ENCODE data around the gene RIN3. TPM values are rescaled to one million over a fixed set of nuclear protein-coding genes. Genes with fewer than 3 reads are reported as not detected.

Gene RIN3
- polyA plus RNA-seq, 3 donors from 2014 or later = 38.8 to 131 (median 60.1) TPM

- peaks cover 0 to 5% (median 3%) of the 10 kb centered on the region in 3 donors for H3K27me3 Mint-ChIP-seq (ENCODE audit: low read depth in 3 of 3)
- H3K36me3 Mint-ChIP-seq = no peaks in the 10 kb centered on the region
- DNase-seq = no peak
- no peak overlapping the region for H3K4me3 Mint-ChIP-seq
- no peak overlapping the region for H3K27ac Mint-ChIP-seq
- no peaks in the 10 kb centered on the region for H3K9me3 Mint-ChIP-seq
- no peaks in the 10 kb centered on the region for H3K4me1 Mint-ChIP-seq
These were observed 38.0 kb upstream of the RIN3 start for GRCh38 chr14:92475451-92476187.

- Mint-ChIP-seq H3K4me1 (no peaks in the 10 kb centered on the region), H3K27ac (no peak overlapping the region), H3K27me3 (ENCODE audit: low read depth in 3 of 3) (peaks cover 4 to 7% (median 5%) of the 10 kb centered on the region in 3 donors), H3K9me3 (no peaks in the 10 kb centered on the region), H3K36me3 (no peaks in the 10 kb centered on the region), H3K4me3 (no peak overlapping the region)
- DNase-seq = no peak
These were observed 32.7 kb upstream of the RIN3 start for GRCh38 chr14:92480856-92481255.

- Mint-ChIP-seq H3K27me3 (ENCODE audit: low read depth in 3 of 3) (peaks cover 4 to 7% (median 5%) of the 10 kb centered on the region in 3 donors), H3K4me1 (no peaks in the 10 kb centered on the region), H3K4me3 (no peak overlapping the region), H3K27ac (no peak overlapping the region), H3K9me3 (no peaks in the 10 kb centered on the region), H3K36me3 (no peaks in the 10 kb centered on the region)
- no peak for DNase-seq
These were observed 32.2 kb upstream of the RIN3 start for GRCh38 chr14:92481386-92481785.

GRCh38 chr14:92481811-92482555 is 31.6 kb upstream of the RIN3 start:
- no peak for DNase-seq
- Mint-ChIP-seq H3K27ac (no peak overlapping the region), H3K36me3 (no peaks in the 10 kb centered on the region), H3K4me1 (no peaks in the 10 kb centered on the region), H3K4me3 (no peak overlapping the region), H3K27me3 (ENCODE audit: low read depth in 3 of 3) (peaks cover 4 to 7% (median 5%) of the 10 kb centered on the region in 3 donors), H3K9me3 (no peaks in the 10 kb centered on the region)

- Mint-ChIP-seq H3K4me1 (no peaks in the 10 kb centered on the region), H3K27ac (no peak overlapping the region), H3K36me3 (no peaks in the 10 kb centered on the region), H3K9me3 (no peaks in the 10 kb centered on the region), H3K27me3 (ENCODE audit: low read depth in 3 of 3) (peaks cover 4 to 7% (median 5%) of the 10 kb centered on the region in 3 donors), H3K4me3 (no peak overlapping the region)
- no peak for DNase-seq
These were observed 30.8 kb upstream of the RIN3 start for GRCh38 chr14:92482621-92483319.

GRCh38 chr14:92484132-92484823 is 29.3 kb upstream of the RIN3 start:
- H3K27me3 Mint-ChIP-seq (ENCODE audit: low read depth in 3 of 3) = peaks cover 2 to 7% (median 6%) of the 10 kb centered on the region in 3 donors
- no peaks in the 10 kb centered on the region for H3K9me3 Mint-ChIP-seq
- H3K27ac Mint-ChIP-seq = no peak overlapping the region
- H3K4me3 Mint-ChIP-seq = no peak overlapping the region
- no peaks in the 10 kb centered on the region for H3K4me1 Mint-ChIP-seq
- no peaks in the 10 kb centered on the region for H3K36me3 Mint-ChIP-seq
- DNase-seq = no peak

- Mint-ChIP-seq H3K9me3 (no peaks in the 10 kb centered on the region), H3K27ac (no peak overlapping the region), H3K36me3 (no peaks in the 10 kb centered on the region), H3K4me1 (no peaks in the 10 kb centered on the region), H3K4me3 (no peak overlapping the region), H3K27me3 (ENCODE audit: low read depth in 3 of 3) (peaks cover 3 to 12% (median 7%) of the 10 kb centered on the region in 3 donors)
- DNase-seq = no peak
These were observed 26.7 kb upstream of the RIN3 start for GRCh38 chr14:92486881-92487280.

GRCh38 chr14:92487513-92488133 is 26.0 kb upstream of the RIN3 start:
- Mint-ChIP-seq H3K36me3 (no peaks in the 10 kb centered on the region), H3K9me3 (no peaks in the 10 kb centered on the region), H3K4me1 (no peaks in the 10 kb centered on the region), H3K4me3 (no peak overlapping the region), H3K27me3 (ENCODE audit: low read depth in 3 of 3) (peaks cover 3 to 12% (median 8%) of the 10 kb centered on the region in 3 donors), H3K27ac (peak overlapping the region in 1 of 6 donors; percentile 26)
- no peak for DNase-seq

- Mint-ChIP-seq H3K9me3 (no peaks in the 10 kb centered on the region), H3K27ac (peak overlapping the region in 1 of 6 donors; percentile 44), H3K4me1 (no peaks in the 10 kb centered on the region), H3K4me3 (no peak overlapping the region), H3K36me3 (no peaks in the 10 kb centered on the region), H3K27me3 (ENCODE audit: low read depth in 3 of 3) (peaks cover 3 to 9% (median 5%) of the 10 kb centered on the region in 3 donors)
- DNase-seq = no peak
These were observed 24.0 kb upstream of the RIN3 start for GRCh38 chr14:92489394-92490238.

GRCh38 chr14:92490239-92490959 is 23.2 kb upstream of the RIN3 start:
- H3K27me3 Mint-ChIP-seq (ENCODE audit: low read depth in 3 of 3) = peaks cover 3 to 9% (median 5%) of the 10 kb centered on the region in 3 donors
- H3K4me1 Mint-ChIP-seq = no peaks in the 10 kb centered on the region
- no peak overlapping the region for H3K4me3 Mint-ChIP-seq
- no peak for DNase-seq
- no peak overlapping the region for H3K27ac Mint-ChIP-seq
- H3K36me3 Mint-ChIP-seq = no peaks in the 10 kb centered on the region
- H3K9me3 Mint-ChIP-seq = no peaks in the 10 kb centered on the region

GRCh38 chr14:92491782-92492181 is 21.8 kb upstream of the RIN3 start:
- DNase-seq = no peak
- Mint-ChIP-seq H3K36me3 (no peaks in the 10 kb centered on the region), H3K9me3 (no peaks in the 10 kb centered on the region), H3K4me1 (peaks cover 11 to 12% of the 10 kb centered on the region in 2 donors), H3K4me3 (no peak overlapping the region), H3K27ac (no peak overlapping the region), H3K27me3 (ENCODE audit: low read depth in 3 of 3) (peaks cover 5 to 9% (median 5%) of the 10 kb centered on the region in 3 donors)

- Mint-ChIP-seq H3K4me1 (peaks cover 16 to 17% of the 10 kb centered on the region in 2 donors), H3K36me3 (no peaks in the 10 kb centered on the region), H3K27ac (no peak overlapping the region), H3K4me3 (no peak overlapping the region), H3K9me3 (no peaks in the 10 kb centered on the region), H3K27me3 (ENCODE audit: low read depth in 3 of 3) (peaks cover 5 to 9% (median 8%) of the 10 kb centered on the region in 3 donors)
- no peak for DNase-seq
These were observed 21.3 kb upstream of the RIN3 start for GRCh38 chr14:92492258-92492657.

Data from immature natural killer cell (primary cell).